Measurements from ENCODE around the gene DBR1.

The DBR1 gene

GRCh38 chr3:138118612-138119422 lies 55.9 kb downstream of the DBR1 start:
- peak; percentile 75 for DNase-seq

- peak; percentile 81 for DNase-seq
These were observed 59.4 kb downstream of the DBR1 start, which contains the start of gene DZIP1L for GRCh38 chr3:138114988-138115971. Gene DZIP1L, minus strand, starts transcription at chr3:138115608. Its CDS starts 11,637 bp downstream, at chr3:138103971.

- no peak for DNase-seq
These were observed 60.2 kb downstream of the DBR1 start for GRCh38 chr3:138114431-138114918.

- no peak for DNase-seq
These were observed 61.4 kb downstream of the DBR1 start for GRCh38 chr3:138113326-138113725.

- DNase-seq = no peak
These were observed 62.4 kb downstream of the DBR1 start for GRCh38 chr3:138112362-138112761.
